ENCODE data around the gene HOXA4.

GRCh38 chr7:27156508-27156898, 25.9 kb upstream of the HOXA4 start, which contains the start of gene HOXA7:
- TF ChIP-seq CTCF (IDR thresholded peaks at IDR 0.05) (no peak), POLR2A (IDR thresholded peaks at IDR 0.05) (no peak)
